ENCODE results near the gene RAD18. TPM values are rescaled to one million over a fixed set of nuclear protein-coding genes. Genes with fewer than 3 reads are reported as not detected.

The RAD18 gene
- total RNA-seq, 1 donor from 2014 or later: 7.6 TPM

DNA sequence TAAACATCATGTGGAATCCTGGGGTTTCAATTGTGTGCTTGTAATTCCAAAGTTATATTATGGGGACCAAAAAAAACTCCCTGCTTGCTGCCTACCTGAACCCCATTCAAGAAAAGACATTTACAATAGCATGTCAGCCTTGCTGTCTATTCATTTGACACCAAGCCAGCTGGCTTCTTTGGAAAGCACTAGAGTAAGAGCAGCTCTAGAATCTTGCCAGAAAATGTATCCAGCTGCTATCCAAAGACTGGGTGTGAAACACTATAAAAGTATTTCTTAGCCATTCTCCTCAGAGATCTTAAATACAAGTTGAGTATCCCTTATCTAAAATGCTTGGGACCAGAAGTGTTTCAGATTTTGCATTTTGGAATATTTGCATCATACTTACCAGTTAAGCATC is 87.4 kb downstream of the RAD18 start:
- no peak overlapping the region for H3K4me3 ChIP-seq (ENCODE audit: low read depth, low read length)
- TF ChIP-seq, protein P1, sequence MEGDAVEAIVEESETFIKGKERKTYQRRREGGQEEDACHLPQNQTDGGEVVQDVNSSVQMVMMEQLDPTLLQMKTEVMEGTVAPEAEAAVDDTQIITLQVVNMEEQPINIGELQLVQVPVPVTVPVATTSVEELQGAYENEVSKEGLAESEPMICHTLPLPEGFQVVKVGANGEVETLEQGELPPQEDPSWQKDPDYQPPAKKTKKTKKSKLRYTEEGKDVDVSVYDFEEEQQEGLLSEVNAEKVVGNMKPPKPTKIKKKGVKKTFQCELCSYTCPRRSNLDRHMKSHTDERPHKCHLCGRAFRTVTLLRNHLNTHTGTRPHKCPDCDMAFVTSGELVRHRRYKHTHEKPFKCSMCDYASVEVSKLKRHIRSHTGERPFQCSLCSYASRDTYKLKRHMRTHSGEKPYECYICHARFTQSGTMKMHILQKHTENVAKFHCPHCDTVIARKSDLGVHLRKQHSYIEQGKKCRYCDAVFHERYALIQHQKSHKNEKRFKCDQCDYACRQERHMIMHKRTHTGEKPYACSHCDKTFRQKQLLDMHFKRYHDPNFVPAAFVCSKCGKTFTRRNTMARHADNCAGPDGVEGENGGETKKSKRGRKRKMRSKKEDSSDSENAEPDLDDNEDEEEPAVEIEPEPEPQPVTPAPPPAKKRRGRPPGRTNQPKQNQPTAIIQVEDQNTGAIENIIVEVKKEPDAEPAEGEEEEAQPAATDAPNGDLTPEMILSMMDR (IDR thresholded peaks at IDR 0.05; ENCODE audit: insufficient read depth, low read length, poor library complexity, severe bottlenecking): no peak
- no peak for DNase-seq (ENCODE audit: low read depth)
- H3K27me3 ChIP-seq (ENCODE audit: control insufficient read depth, insufficient read depth, low read length): no peaks in the 10 kb centered on the region
- no peaks in the 10 kb centered on the region for H3K36me3 ChIP-seq (ENCODE audit: control insufficient read depth, insufficient read depth, low read length)

GRCh38 chr3:8873740-8874139 is 89.5 kb downstream of the RAD18 start:
- TF ChIP-seq, protein P1 (IDR thresholded peaks at IDR 0.05; ENCODE audit: insufficient read depth, low read length, poor library complexity, severe bottlenecking): no peak
- no peaks in the 10 kb centered on the region for H3K27me3 ChIP-seq (ENCODE audit: control insufficient read depth, insufficient read depth, low read length)
- H3K4me3 ChIP-seq (ENCODE audit: low read depth, low read length): no peak overlapping the region
- DNase-seq (ENCODE audit: low read depth): no peak
- no peaks in the 10 kb centered on the region for H3K36me3 ChIP-seq (ENCODE audit: control insufficient read depth, insufficient read depth, low read length)

- no peaks in the 10 kb centered on the region for H3K36me3 ChIP-seq (ENCODE audit: control insufficient read depth, insufficient read depth, low read length)
- H3K4me3 ChIP-seq (ENCODE audit: low read depth, low read length): no peak overlapping the region
- no peaks in the 10 kb centered on the region for H3K27me3 ChIP-seq (ENCODE audit: control insufficient read depth, insufficient read depth, low read length)
- TF ChIP-seq, protein P1 (IDR thresholded peaks at IDR 0.05; ENCODE audit: insufficient read depth, low read length, poor library complexity, severe bottlenecking): no peak
- no peak for DNase-seq (ENCODE audit: low read depth)
Measured at GRCh38 chr3:8872261-8872660, 91.0 kb downstream of the RAD18 start.

- DNase-seq (ENCODE audit: low read depth): no peak
- Histone ChIP-seq H3K4me3 (ENCODE audit: low read depth, low read length) (no peak overlapping the region), H3K27me3 (ENCODE audit: control insufficient read depth, insufficient read depth, low read length) (no peaks in the 10 kb centered on the region), H3K36me3 (ENCODE audit: control insufficient read depth, insufficient read depth, low read length) (no peaks in the 10 kb centered on the region)
- TF ChIP-seq, protein P1 (IDR thresholded peaks at IDR 0.05; ENCODE audit: insufficient read depth, low read length, poor library complexity, severe bottlenecking): no peak
Measured at GRCh38 chr3:8871306-8871705, 92.0 kb downstream of the RAD18 start.

DNA sequence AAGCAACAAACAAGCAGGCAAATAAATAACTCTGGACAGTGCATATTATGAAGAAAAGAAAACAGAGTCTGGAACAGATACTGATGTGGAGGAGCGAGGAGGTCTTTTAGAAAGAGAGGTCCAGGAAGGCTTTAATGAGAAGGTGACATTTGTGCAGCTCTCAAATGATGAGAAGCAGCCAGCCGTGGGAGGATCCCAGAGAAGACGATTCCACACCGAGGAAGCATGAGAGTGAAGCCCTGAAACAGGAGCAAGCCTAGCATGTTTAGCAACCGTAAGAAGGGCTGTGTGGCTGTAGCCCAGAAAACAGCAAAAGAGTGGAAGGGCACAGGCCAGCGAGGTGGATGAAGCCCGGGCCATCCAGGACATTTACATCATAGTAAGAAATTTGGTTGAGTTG is 93.1 kb downstream of the RAD18 start:
- DNase-seq (ENCODE audit: low read depth): no peak
- TF ChIP-seq, protein P1 (IDR thresholded peaks at IDR 0.05; ENCODE audit: insufficient read depth, low read length, poor library complexity, severe bottlenecking): no peak
- no peak overlapping the region for H3K4me3 ChIP-seq (ENCODE audit: low read depth, low read length)
- H3K27me3 ChIP-seq (ENCODE audit: control insufficient read depth, insufficient read depth, low read length): no peaks in the 10 kb centered on the region
- no peaks in the 10 kb centered on the region for H3K36me3 ChIP-seq (ENCODE audit: control insufficient read depth, insufficient read depth, low read length)

- DNase-seq (ENCODE audit: low read depth): peak; percentile 100
- TF ChIP-seq, protein P1 (IDR thresholded peaks at IDR 0.05; ENCODE audit: insufficient read depth, low read length, poor library complexity, severe bottlenecking): no peak
- H3K36me3 ChIP-seq (ENCODE audit: control insufficient read depth, insufficient read depth, low read length): no peaks in the 10 kb centered on the region
- H3K4me3 ChIP-seq (ENCODE audit: low read depth, low read length): no peak overlapping the region
- no peaks in the 10 kb centered on the region for H3K27me3 ChIP-seq (ENCODE audit: control insufficient read depth, insufficient read depth, low read length)
Measured at GRCh38 chr3:8869613-8870012, 93.7 kb downstream of the RAD18 start.

Data from kidney epithelial cell (primary cell).